ENCODE measurements around the gene ADNP.

GRCh38 chr20:50850721-50851286, 80.4 kb downstream of the ADNP start:
- TF ChIP-seq ZNF302 (CRISPR knock-in tag; IDR thresholded peaks at IDR 0.05), result no peak
- no peak for TF ChIP-seq POLR2A (IDR thresholded peaks at IDR 0.05; ENCODE audit: low read length)
- no peak for TF ChIP-seq MYC (IDR thresholded peaks at IDR 0.05; ENCODE audit: borderline replicate concordance, low read length)
- no peak for TF ChIP-seq NR3C1 (IDR thresholded peaks at IDR 0.05)
- TF ChIP-seq, protein P1, sequence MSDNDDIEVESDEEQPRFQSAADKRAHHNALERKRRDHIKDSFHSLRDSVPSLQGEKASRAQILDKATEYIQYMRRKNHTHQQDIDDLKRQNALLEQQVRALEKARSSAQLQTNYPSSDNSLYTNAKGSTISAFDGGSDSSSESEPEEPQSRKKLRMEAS (IDR thresholded peaks at IDR 0.05), result no peak
- no peak for TF ChIP-seq RFX5 (IDR thresholded peaks at IDR 0.05)
- no peak for TF ChIP-seq FOSL2 (IDR thresholded peaks at IDR 0.05)
- no peak for TF ChIP-seq FOSL2 (CRISPR knock-in tag; IDR thresholded peaks at IDR 0.05)
- TF ChIP-seq JUNB (IDR thresholded peaks at IDR 0.05), result no peak
- no peak for TF ChIP-seq CTCF (IDR thresholded peaks at IDR 0.05)
